ENCODE results near the gene INPP5F. TPM values are rescaled to one million over a fixed set of nuclear protein-coding genes. Genes with fewer than 3 reads are reported as not detected.

Gene INPP5F
- total RNA-seq, 1 experiment from 2014 or later = 7.0 TPM

DNA sequence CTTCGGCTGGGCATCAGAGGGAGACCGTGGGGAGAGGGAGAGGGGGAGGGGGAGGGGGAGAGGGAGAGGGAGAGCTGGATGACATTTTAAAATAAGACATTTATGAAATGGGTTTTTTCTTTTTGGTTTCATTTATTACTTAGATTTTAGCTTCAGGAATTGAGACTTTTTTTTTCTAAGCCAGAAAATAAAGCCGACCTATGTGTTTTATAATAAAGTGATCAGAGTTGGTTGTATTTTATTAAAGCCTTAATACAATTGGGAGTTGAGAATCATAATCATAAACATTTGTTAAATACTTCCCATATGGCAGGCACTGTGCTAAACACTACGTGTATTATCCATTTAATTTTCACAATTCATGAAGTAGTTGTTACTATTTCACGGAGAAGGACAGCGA is 70.2 kb downstream of the INPP5F start:
- DNase-seq (ENCODE audit: low read depth) = no peak
- in situ Hi-C loops (cut with HindIII; ENCODE audit: low pct_unique_long_range_greater_than_20kb, low sequenced_read_pairs) = no loop called here

- in situ Hi-C loops (cut with HindIII; ENCODE audit: low pct_unique_long_range_greater_than_20kb, low sequenced_read_pairs) = no loop called here
Measured at GRCh38 chr10:119801176-119801575, 75.3 kb downstream of the INPP5F start.

DNA sequence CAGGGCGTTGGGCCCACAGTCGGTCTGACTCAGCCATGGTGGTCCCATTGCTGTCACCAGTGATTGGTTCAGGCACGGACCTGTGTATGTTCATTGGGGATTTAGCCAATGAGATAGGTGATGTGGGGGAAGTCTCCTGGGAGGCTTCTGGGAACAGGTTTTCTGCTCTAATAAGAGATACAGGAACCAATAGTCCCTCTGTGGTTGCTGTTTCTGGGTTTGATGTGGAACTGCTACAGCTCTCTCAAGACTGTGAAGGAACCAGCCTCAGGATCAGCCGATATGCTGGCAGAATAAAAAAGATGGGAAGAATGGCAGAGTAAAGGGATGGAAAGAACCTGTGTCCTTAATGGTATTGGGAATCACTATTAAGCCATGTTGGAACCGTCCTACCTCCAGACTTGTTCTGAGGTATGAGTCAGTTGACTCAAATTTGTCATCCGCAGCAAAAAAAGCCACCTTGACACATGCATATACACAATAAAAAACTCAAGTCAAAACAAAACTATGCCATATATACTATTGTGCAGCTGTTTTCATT is 76.2 kb downstream of the INPP5F start:
- DNase-seq (ENCODE audit: low read depth) = no peak
- in situ Hi-C loops (cut with HindIII; ENCODE audit: low pct_unique_long_range_greater_than_20kb, low sequenced_read_pairs) = no loop called here

More at GRCh38 chr10:119801176-119801575, 75.3 kb downstream of the INPP5F start:
- DNase-seq (ENCODE audit: low read depth) = no peak

GRCh38 chr10:119803264-119803663 is 77.4 kb downstream of the INPP5F start:
- no peak for DNase-seq (ENCODE audit: low read depth)
- in situ Hi-C loops (cut with HindIII; ENCODE audit: low pct_unique_long_range_greater_than_20kb, low sequenced_read_pairs) = no loop called here

DNA sequence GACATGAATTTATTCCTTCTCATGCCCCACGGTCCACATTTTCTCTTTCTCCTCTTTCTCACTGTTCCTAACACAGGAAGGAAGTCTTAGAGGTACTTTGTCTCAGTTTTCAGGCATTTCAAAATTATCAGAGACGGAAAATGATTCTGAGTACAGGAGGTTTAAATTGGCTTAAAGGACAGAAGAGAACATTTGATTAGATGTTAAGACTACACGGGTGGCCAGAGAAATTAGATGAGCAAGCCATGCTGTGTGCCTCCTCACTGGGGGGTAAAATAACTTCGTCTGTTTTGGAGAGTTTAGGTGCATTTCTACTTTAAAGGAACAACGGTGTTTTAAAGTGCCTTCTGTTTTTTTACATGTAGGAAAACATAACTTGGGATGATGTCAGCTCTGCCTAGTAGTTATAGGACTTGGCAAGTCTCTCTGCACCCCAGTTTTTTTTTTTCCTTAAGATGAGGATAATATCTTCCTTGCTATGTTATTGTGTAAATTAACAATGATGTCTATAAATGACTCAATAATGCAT is 79.9 kb downstream of the INPP5F start:
- no peak for DNase-seq (ENCODE audit: low read depth)
- in situ Hi-C loops (cut with HindIII; ENCODE audit: low pct_unique_long_range_greater_than_20kb, low sequenced_read_pairs) = no loop called here

DNA sequence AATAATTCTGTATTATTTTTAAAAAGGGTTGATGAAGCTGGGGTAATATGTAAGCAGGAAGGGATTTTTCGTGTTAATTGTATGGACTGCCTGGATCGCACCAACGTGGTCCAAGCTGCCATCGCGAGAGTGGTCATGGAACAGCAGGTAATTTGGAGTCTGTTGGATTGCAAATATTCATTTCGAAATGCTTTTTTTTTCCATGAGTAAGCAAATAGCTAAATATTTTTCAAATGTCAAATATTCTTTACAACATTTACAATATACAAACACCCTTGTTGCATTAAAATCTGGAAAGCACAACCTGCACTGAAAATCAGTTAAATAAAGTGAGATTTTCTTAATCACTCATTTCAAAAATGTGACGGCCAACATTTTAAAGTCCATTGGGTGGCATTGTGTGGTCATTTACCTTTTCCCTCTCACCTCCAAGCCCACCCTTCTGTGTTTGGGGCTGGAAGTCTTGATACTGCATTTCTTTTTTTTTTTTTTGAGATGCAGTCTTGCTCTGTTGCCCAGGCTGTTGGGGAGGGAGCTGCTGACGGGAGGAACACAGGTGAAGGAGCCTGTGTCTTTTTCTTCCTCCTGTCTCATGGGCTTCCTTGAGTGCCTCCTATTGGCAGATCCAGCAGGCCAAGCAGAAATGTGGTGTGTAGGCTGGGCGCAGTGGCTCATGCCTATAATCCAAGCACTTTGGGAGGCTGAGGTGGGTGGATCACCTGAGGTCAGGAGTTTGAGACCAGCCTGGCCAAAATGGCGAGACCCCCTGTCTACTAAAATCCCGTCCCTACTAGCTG is 80.7 kb downstream of the INPP5F start:
- no peak for DNase-seq (ENCODE audit: low read depth)
- in situ Hi-C loops (cut with HindIII; ENCODE audit: low pct_unique_long_range_greater_than_20kb, low sequenced_read_pairs) = no loop called here

GRCh38 chr10:119807960-119808697 is 82.3 kb downstream of the INPP5F start:
- DNase-seq (ENCODE audit: low read depth) = no peak
- in situ Hi-C loops (cut with HindIII; ENCODE audit: low pct_unique_long_range_greater_than_20kb, low sequenced_read_pairs) = no loop called here

DNA sequence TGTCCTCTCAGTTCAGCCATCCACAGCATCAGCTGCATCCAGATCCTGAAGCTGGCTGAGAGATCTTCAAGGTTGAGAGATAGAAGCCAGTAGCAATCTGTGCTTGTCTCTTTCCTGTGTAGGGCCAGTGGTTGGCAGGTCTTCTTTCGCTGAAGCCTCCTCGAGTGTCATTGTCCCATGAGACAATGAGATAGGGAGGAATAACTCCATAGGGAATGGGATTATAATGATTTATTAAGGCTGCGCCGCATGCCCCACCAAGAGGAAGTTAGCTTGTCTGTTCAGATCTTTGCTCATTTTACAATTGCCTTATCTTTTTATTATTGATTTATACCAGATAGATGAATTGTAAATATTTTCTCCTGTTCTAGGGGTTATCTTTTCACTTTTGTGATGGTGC is 85.3 kb downstream of the INPP5F start:
- in situ Hi-C loops (cut with HindIII; ENCODE audit: low pct_unique_long_range_greater_than_20kb, low sequenced_read_pairs) = no loop called here

DNA sequence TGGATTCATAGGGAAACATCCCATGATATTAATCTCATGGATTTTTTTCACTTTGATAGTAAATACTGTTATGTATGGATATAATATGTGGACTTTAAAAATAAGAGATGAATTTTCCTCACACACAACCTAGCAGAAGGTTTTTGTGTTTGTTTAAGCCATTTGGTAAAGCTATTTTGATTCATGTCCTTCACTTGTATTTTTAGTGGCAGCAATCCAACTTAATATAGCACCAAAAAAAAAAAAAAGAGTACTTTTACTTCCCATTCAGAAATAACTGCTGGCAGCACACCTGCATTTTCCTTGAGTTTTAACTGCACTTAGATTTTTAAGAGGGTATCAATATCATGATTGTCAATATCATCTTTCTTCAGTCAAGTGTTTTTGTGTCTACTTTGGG is 86.8 kb downstream of the INPP5F start:
- in situ Hi-C loops (cut with HindIII; ENCODE audit: low pct_unique_long_range_greater_than_20kb, low sequenced_read_pairs) = no loop called here
- DNase-seq (ENCODE audit: low read depth) = no peak

More for the DNA sequence above, 85.3 kb downstream of the INPP5F start:
- no peak for DNase-seq (ENCODE audit: low read depth)

- in situ Hi-C loops (cut with HindIII; ENCODE audit: low pct_unique_long_range_greater_than_20kb, low sequenced_read_pairs) = no loop called here
- DNase-seq (ENCODE audit: low read depth) = no peak
Measured at GRCh38 chr10:119815671-119816070, 89.8 kb downstream of the INPP5F start.

DNA sequence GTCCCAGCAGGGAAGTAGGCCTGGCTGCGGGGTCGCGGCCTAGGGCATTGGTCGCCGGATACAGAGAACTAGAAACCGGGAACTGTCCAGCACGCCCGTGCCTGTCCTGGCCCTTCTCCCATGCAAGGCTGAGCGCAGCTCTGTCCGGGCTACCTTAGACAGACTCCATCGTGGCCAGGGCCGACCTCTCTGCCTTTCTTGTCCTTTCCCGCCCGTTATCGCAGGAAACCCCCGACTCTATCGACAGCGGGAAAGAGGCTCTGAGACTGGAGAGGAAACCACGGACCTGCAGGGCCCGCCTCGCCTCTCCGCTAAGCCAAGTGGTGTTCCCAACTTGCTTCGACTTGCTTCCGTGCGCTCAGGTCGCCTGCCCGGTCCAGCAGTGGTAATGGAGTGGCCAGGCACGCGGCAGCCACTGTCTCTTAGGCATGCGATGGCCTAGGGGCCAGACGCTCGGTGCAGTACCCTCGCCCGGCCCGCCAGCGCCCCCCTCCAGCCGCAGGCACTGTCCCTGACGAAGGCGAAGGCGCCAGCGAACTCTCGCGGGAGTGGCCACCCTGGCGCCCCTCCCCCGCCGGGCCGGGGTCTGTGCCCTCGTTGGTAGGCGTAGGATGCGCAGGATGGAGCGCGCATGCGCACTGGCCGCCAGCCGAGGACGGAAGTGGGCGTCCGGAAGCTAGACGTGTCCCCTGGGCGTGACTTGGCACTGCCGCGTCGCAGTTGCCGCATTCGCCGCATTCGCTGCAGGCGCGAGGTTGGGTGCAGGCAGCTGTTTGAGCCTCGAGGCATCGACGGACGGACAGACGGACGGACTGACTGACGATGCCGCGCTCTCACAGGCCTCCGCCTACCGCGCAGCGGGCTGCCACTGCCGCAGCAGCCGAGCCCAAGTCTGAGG is 92.4 kb downstream of the INPP5F start:
- no peak for DNase-seq (ENCODE audit: low read depth)
- in situ Hi-C loops (cut with HindIII; ENCODE audit: low pct_unique_long_range_greater_than_20kb, low sequenced_read_pairs) = no loop called here

DNA sequence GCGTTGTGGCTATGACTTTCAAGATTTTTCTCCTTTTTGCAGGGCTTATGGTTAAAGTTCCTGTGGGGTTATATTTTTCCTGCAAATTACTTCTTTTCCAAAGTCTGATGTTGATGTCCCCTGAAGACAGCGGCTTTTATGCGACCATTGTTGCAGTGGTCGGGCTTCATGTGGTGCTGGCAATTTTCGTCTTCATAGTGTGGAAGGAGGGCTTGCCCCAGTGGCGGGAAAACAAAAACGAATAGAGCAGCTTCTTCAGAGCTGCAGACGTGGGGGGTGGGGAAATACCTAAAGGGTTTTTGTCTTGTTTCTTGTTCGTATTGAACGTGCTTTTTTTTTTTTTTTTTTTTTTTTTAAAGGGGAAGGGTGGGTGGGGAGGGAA is 93.0 kb downstream of the INPP5F start:
- in situ Hi-C loops (cut with HindIII; ENCODE audit: low pct_unique_long_range_greater_than_20kb, low sequenced_read_pairs) = no loop called here
- DNase-seq (ENCODE audit: low read depth) = no peak

DNA sequence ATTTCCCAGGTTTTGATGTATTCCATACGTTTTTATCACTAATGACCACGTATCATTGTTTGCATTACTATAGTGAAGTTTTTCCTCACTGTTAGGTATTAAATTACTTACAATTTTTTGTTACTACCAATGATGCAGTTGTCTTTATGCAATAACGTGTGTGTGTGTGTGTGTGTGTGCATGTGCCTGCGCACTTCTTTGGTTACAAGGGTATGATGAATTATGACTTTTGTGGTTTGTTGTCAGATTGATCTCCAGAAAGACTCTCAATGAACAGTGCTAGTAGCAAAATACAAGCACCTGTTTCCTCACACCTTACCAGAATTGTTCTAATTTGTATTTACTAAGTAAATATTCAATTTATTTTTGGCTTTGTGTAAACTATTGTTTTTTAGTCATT is 95.3 kb downstream of the INPP5F start:
- DNase-seq (ENCODE audit: low read depth) = no peak
- in situ Hi-C loops (cut with HindIII; ENCODE audit: low pct_unique_long_range_greater_than_20kb, low sequenced_read_pairs) = no loop called here

GRCh38 chr10:119824299-119824698 is 98.4 kb downstream of the INPP5F start:
- no peak for DNase-seq (ENCODE audit: low read depth)
- in situ Hi-C loops (cut with HindIII; ENCODE audit: low pct_unique_long_range_greater_than_20kb, low sequenced_read_pairs) = no loop called here

DNA sequence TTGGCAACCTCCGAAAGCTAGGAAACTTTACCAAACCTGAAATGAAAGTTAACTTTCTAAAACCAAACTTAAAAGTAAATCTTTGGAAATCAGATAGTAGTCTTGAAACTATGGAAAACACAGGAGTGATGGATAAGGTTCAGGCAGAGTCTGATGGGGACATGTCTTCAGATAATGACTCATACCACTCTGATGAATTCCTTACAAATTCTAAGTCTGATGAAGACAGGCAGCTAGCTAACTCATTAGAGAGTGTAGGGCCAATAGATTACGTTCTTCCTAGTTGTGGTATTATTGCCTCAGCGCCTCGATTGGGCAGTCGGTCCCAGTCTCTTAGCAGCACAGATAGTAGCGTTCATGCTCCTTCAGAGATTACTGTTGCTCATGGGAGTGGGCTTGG is 100.9 kb downstream of the INPP5F start:
- in situ Hi-C loops (cut with HindIII; ENCODE audit: low pct_unique_long_range_greater_than_20kb, low sequenced_read_pairs) = no loop called here
- DNase-seq (ENCODE audit: low read depth) = no peak

DNA sequence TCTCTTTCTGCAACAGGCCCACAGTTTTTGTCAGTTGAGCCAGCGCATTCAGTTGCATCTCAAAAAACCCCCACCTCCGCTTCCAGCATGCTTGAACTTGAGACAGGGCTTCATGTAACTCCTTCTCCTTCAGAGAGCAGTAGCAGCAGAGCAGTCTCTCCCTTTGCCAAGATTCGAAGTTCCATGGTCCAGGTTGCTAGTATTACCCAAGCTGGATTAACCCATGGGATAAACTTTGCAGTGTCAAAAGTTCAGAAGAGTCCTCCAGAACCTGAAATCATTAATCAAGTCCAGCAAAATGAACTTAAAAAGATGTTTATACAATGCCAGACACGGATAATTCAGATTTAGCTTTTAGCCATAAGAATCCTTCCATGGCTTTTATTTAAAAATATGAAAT is 101.6 kb downstream of the INPP5F start:
- in situ Hi-C loops (cut with HindIII; ENCODE audit: low pct_unique_long_range_greater_than_20kb, low sequenced_read_pairs) = no loop called here
- DNase-seq (ENCODE audit: low read depth) = no peak

GRCh38 chr10:119829429-119829828 is 103.6 kb downstream of the INPP5F start:
- no peak for DNase-seq (ENCODE audit: low read depth)
- in situ Hi-C loops (cut with HindIII; ENCODE audit: low pct_unique_long_range_greater_than_20kb, low sequenced_read_pairs) = no loop called here

GRCh38 chr10:119830851-119831250 is 105.0 kb downstream of the INPP5F start:
- in situ Hi-C loops (cut with HindIII; ENCODE audit: low pct_unique_long_range_greater_than_20kb, low sequenced_read_pairs) = no loop called here
- no peak for DNase-seq (ENCODE audit: low read depth)
